Ascending aorta (tissue), 2 donors: Measurements from ENCODE around the gene AKR1B1. TPM values are rescaled to one million over a fixed set of nuclear protein-coding genes. Genes with fewer than 3 reads are reported as not detected.

ENCODE experiments used
- DNase-seq, 2 donors: peaks; one replicate each; pipeline ENCODE4 v3.0.0-alpha.2; 2019; ENCODE audit warnings: low spot score in 2 of 2
- H3K27ac ChIP-seq, 2 donors: fragments of 200-600 bp; sonication (generic); one replicate each; pipeline ENCODE4 v1.5.1; 2016 to 2017; ENCODE audit warnings: mild to moderate bottlenecking in 1 of 2
- H3K27me3 ChIP-seq: fragments of 200-600 bp; sonication (generic); one replicate; pipeline ENCODE4 v1.5.1; 2017
- H3K36me3 ChIP-seq, 2 donors: fragments of 200-600 bp; sonication (generic); one replicate each; pipeline ENCODE4 v1.5.1; 2016
- H3K4me1 ChIP-seq, 2 donors: fragments of 200-600 bp; sonication (generic); one replicate each; pipeline ENCODE4 v1.5.1; 2016 to 2017; ENCODE audit warnings: mild to moderate bottlenecking in 1 of 2
- H3K4me3 ChIP-seq, 2 donors: fragments of 200-600 bp; sonication (generic); one replicate each; pipeline ENCODE4 v1.5.1; 2016 to 2017; ENCODE audit warnings: mild to moderate bottlenecking in 1 of 2
- H3K9me3 ChIP-seq, 2 donors: fragments of 200-600 bp; sonication (generic); one replicate each; pipeline ENCODE4 v1.5.1; 2016
- CTCF ChIP-seq, 3 experiments: fragments of 200-600 bp in 2 of 3; fragments of 450-650 bp in 1 of 3; sonication (generic) in 2 of 3; IDR thresholded peaks; one replicate each; pipeline ENCODE4 v1.5.1; 2016 to 2019; ENCODE audit warnings: antibody characterized with exemption in 3 of 3, mild to moderate bottlenecking in 1 of 3, moderate library complexity in 1 of 3
- intact Hi-C: fragments of 100-400 bp; cut with DNase I; formaldehyde crosslinking; loops from one replicate; pipeline ENCODE4 v1.15.1; 2023
- total RNA-seq: library from RNA; depleted of rRNA; stranded (reverse); fragments of >200 nt; gene quantifications from one replicate; pipeline ENCODE4 v1.1.0, GENCODE V29; 2016

The AKR1B1 gene
- 78.7 TPM for total RNA-seq

- intact Hi-C loops, result loop anchor here (10.0 kb wide), 2 partner anchors 1046 to 1204 kb away; partner anchors contain the start of gene EXOC4
- peak within 1 kb of the TSS; percentile 77 to 79 for H3K4me3 ChIP-seq
- peak; percentile 66 to 97 for DNase-seq
- peaks cover 0 to under 1% of the 10 kb centered on the region in 2 donors for H3K9me3 ChIP-seq
- no peaks in the 10 kb centered on the region for H3K27me3 ChIP-seq
- peak; percentile 49 to 75 (median 52) for TF ChIP-seq CTCF (IDR thresholded peaks at IDR 0.05)
- peak within 1 kb of the TSS; percentile 83 to 91 for H3K27ac ChIP-seq
- H3K4me1 ChIP-seq, result peaks cover 2 to 11% of the 10 kb centered on the region in 2 donors
- H3K36me3 ChIP-seq, result no peaks in the 10 kb centered on the region
Measured at GRCh38 chr7:134458806-134459698, at the start of gene AKR1B1. AKR1B1 (minus strand) TSS chr7:134459100; CDS start chr7:134459062, 38 bp downstream.

- H3K36me3 ChIP-seq, result no peaks in the 10 kb centered on the region
- H3K27ac ChIP-seq, result no peak overlapping the region
- no peaks in the 10 kb centered on the region for H3K27me3 ChIP-seq
- H3K4me1 ChIP-seq, result peaks cover 0 to 2% of the 10 kb centered on the region in 2 donors
- TF ChIP-seq CTCF (IDR thresholded peaks at IDR 0.05), result no peak
- intact Hi-C loops, result no loop called here
- no peak for DNase-seq
- no peaks in the 10 kb centered on the region for H3K9me3 ChIP-seq
- H3K4me3 ChIP-seq, result no peak overlapping the region
Measured at GRCh38 chr7:134505856-134506255, 47.0 kb upstream of the AKR1B1 start.

- Histone ChIP-seq H3K4me1 (peaks cover 0 to 2% of the 10 kb centered on the region in 2 donors), H3K9me3 (no peaks in the 10 kb centered on the region), H3K36me3 (no peaks in the 10 kb centered on the region), H3K27me3 (no peaks in the 10 kb centered on the region), H3K4me3 (no peak overlapping the region), H3K27ac (no peak overlapping the region)
- intact Hi-C loops, result no loop called here
- DNase-seq, result no peak
- TF ChIP-seq CTCF (IDR thresholded peaks at IDR 0.05), result no peak
Measured at GRCh38 chr7:134504660-134505164, 45.8 kb upstream of the AKR1B1 start.

GRCh38 chr7:134502463-134503371 lies 43.8 kb upstream of the AKR1B1 start:
- peak; percentile 22 to 78 for DNase-seq
- Histone ChIP-seq H3K4me1 (peaks cover 0 to 2% of the 10 kb centered on the region in 2 donors), H3K27me3 (no peaks in the 10 kb centered on the region), H3K36me3 (no peaks in the 10 kb centered on the region), H3K27ac (no peak overlapping the region), H3K4me3 (no peak overlapping the region), H3K9me3 (no peaks in the 10 kb centered on the region)
- intact Hi-C loops, result no loop called here
- TF ChIP-seq CTCF (IDR thresholded peaks at IDR 0.05), result no peak

- intact Hi-C loops, result no loop called here
- no peak for TF ChIP-seq CTCF (IDR thresholded peaks at IDR 0.05)
Measured at GRCh38 chr7:134500982-134501381, 42.1 kb upstream of the AKR1B1 start.

More at GRCh38 chr7:134500982-134501381, 42.1 kb upstream of the AKR1B1 start:
- Histone ChIP-seq H3K36me3 (no peaks in the 10 kb centered on the region), H3K27me3 (no peaks in the 10 kb centered on the region), H3K4me3 (no peak overlapping the region), H3K27ac (no peak overlapping the region), H3K4me1 (peaks cover 0 to 2% of the 10 kb centered on the region in 2 donors), H3K9me3 (no peaks in the 10 kb centered on the region)
- no peak for DNase-seq
